Endothelial cell of umbilical vein (primary cell): Measurements from ENCODE around the gene CSNK1G1. TPM values are rescaled to one million over a fixed set of nuclear protein-coding genes. Genes with fewer than 3 reads are reported as not detected.
A peak's percentile ranks its signal among the peaks of the same experiment; 100 is the strongest.

Experiments used
- BruUV-seq: library from RNA; stranded (reverse); fragments of 400-500 nt; replicated peaks from 2 replicates; lab custom pipeline; 2021; lab: Mats Ljungman, UMichigan
- CTCF ChIA-PET: fragments of 300-600, 350-600 bp; sonication (Branson Sonifier 250); formaldehyde crosslinking; loops from one replicate; lab custom pipeline; 2021; ENCODE audit warnings: antibody characterized with exemption, inconsistent platforms; lab: Charles Lee
- POLR2A ChIA-PET: fragments of 300-600, 350-600 bp; sonication (Branson Sonifier 250); formaldehyde crosslinking; loops from one replicate; lab custom pipeline; 2021; ENCODE audit warnings: antibody characterized with exemption, inconsistent platforms; lab: Charles Lee
- DNase-seq: peaks from one replicate; pipeline ENCODE4 v3.0.0-alpha.2; 2011; ENCODE audit warnings: low read depth, low spot score
- FAIRE-seq: peaks from 2 replicates; lab custom pipeline; 2011; peaks lifted over from hg19 to GRCh38; lab: Jason Lieb, UNC
- H2AFZ ChIP-seq: 2 replicates; pipeline ENCODE4 v1.6.0; 2012; ENCODE audit warnings: low read depth, low read length, control low read depth, inconsistent platforms
- H3K27ac ChIP-seq: 2 replicates; pipeline ENCODE4 v1.5.1; 2011; ENCODE audit warnings: low read depth, mild to moderate bottlenecking, control low read depth, low read length, moderate library complexity; ENCODE audit not compliant: insufficient read depth
- H3K27me3 ChIP-seq, 2 experiments: 2 replicates each; pipeline versions ENCODE4 v1.6.0 to v1.6.1; 2011; ENCODE audit warnings: low read length in 2 of 2, mixed read lengths in 1 of 2; ENCODE audit not compliant: control insufficient read depth in 2 of 2, insufficient read depth in 2 of 2
- H3K36me3 ChIP-seq, 2 experiments: 2 replicates in 1 of 2; 3 replicates in 1 of 2; pipeline ENCODE4 v1.5.1; 2011; ENCODE audit warnings: low read length in 2 of 2, mild to moderate bottlenecking in 1 of 2, moderate library complexity in 1 of 2; ENCODE audit not compliant: control insufficient read depth in 2 of 2, insufficient read depth in 2 of 2; ENCODE audit errors: extremely low read depth in 1 of 2
- H3K4me1 ChIP-seq: 3 replicates; pipeline ENCODE4 v1.5.1; 2011; ENCODE audit warnings: mild to moderate bottlenecking, low read length; ENCODE audit not compliant: control insufficient read depth, insufficient read depth; ENCODE audit errors: extremely low read depth
- H3K4me2 ChIP-seq: 2 replicates; pipeline ENCODE4 v1.6.1; 2011; ENCODE audit warnings: low read length, control low read depth, mixed read lengths; ENCODE audit not compliant: insufficient read depth
- H3K4me3 ChIP-seq, 3 experiments: fragments of 200-600 bp in 1 of 3; sonication (generic), shearing (Covaris generic) in 1 of 3; replicated peaks in 1 of 3; 2 replicates each; pipeline ENCODE4 v1.5.1; 2011 to 2016; ENCODE audit warnings: control low read depth in 3 of 3, low read length in 3 of 3, mild to moderate bottlenecking in 2 of 3, inconsistent platforms in 1 of 3, low read depth in 1 of 3, moderate library complexity in 1 of 3; ENCODE audit not compliant: insufficient read depth in 1 of 3
- H3K79me2 ChIP-seq: 2 replicates; pipeline ENCODE4 v1.6.0; 2012; ENCODE audit warnings: low read length, inconsistent platforms; ENCODE audit not compliant: control insufficient read depth, insufficient read depth
- H3K9ac ChIP-seq: replicated peaks from 2 replicates; pipeline ENCODE3; 2011; ENCODE audit warnings: low read length, control low read depth; ENCODE audit not compliant: insufficient read depth; ENCODE audit errors: extremely low read depth
- H3K9me1 ChIP-seq: replicated peaks from 3 replicates; pipeline ENCODE4 v1.6.0; 2011; ENCODE audit warnings: mild to moderate bottlenecking, low read length; ENCODE audit not compliant: control insufficient read depth, insufficient read depth; ENCODE audit errors: extremely low read depth
- H3K9me3 ChIP-seq: replicated peaks from 2 replicates; pipeline ENCODE4 v1.5.1; 2012; ENCODE audit warnings: low read length, inconsistent platforms; ENCODE audit not compliant: control insufficient read depth, insufficient read depth
- H4K20me1 ChIP-seq: replicated peaks from 2 replicates; pipeline ENCODE3; 2011; ENCODE audit warnings: mild to moderate bottlenecking, low read length; ENCODE audit not compliant: control insufficient read depth, insufficient read depth; ENCODE audit errors: extremely low read depth
- EZH2 ChIP-seq: IDR thresholded peaks from 2 replicates; pipeline ENCODE4 v1.6.1; 2012; ENCODE audit warnings: borderline replicate concordance, low read depth, mild to moderate bottlenecking, moderate library complexity, low read length, inconsistent platforms; ENCODE audit not compliant: severe bottlenecking
- FOS ChIP-seq: IDR thresholded peaks from 2 replicates; pipeline ENCODE4 v1.6.1; 2011; ENCODE audit warnings: mild to moderate bottlenecking, low read length, moderate library complexity, borderline replicate concordance; ENCODE audit not compliant: insufficient read depth
- GATA2 ChIP-seq: IDR thresholded peaks from 2 replicates; pipeline ENCODE4 v1.7.0; 2011; ENCODE audit warnings: low read depth, mild to moderate bottlenecking, moderate library complexity, mixed read lengths, low read length; ENCODE audit not compliant: insufficient read length, insufficient read depth
- JUN ChIP-seq: IDR thresholded peaks from 2 replicates; pipeline ENCODE4 v1.6.1; 2011; ENCODE audit warnings: borderline replicate concordance, low read depth; ENCODE audit not compliant: insufficient read length, insufficient read depth
- MAX ChIP-seq: IDR thresholded peaks from 2 replicates; pipeline ENCODE4 v1.6.1; 2011; ENCODE audit not compliant: insufficient read depth, insufficient read length
- MYC ChIP-seq: IDR thresholded peaks from one replicate; pipeline ENCODE4 v1.6.1; 2011; ENCODE audit warnings: mild to moderate bottlenecking, low read depth, low read length
- POLR2A ChIP-seq: IDR thresholded peaks from 2 replicates; pipeline ENCODE4 v1.6.1; 2012; ENCODE audit warnings: low read depth, mild to moderate bottlenecking, control low read depth, low read length
- POLR2AphosphoS5 ChIP-seq: IDR thresholded peaks from 2 replicates; pipeline ENCODE4 v1.6.1; 2012; ENCODE audit warnings: low read depth, mild to moderate bottlenecking, control low read depth, low read length, moderate library complexity; ENCODE audit not compliant: insufficient read depth
- dilution Hi-C: fragments of 300-500 bp; cut with MboI; formaldehyde crosslinking; loops from one replicate; pipeline ENCODE4 v1.15.0; 2019; ENCODE audit warnings: low sequenced_read_pairs; ENCODE audit not compliant: extremely low pct_ligation_motif_present
- intact Hi-C: fragments of 100-400 bp; cut with micrococcal nuclease; formaldehyde crosslinking; loops from one replicate; pipeline ENCODE4 v1.10.0; 2022
- polyA plus RNA-seq, 4 experiments: library from polyadenylated mRNA; depleted of rRNA in 3 of 4; stranded (reverse) in 3 of 4; unstranded in 1 of 4; fragments of >200 nt; gene quantifications; 2 replicates each; pipeline versions ENCODE4 v1.2.1 to v1.2.3, GENCODE V29; 2011 to 2012; ENCODE audit warnings: missing spikeins in 1 of 4
- total RNA-seq: library from RNA; stranded (reverse); gene quantifications from 2 replicates; pipeline ENCODE4 v1.2.3, GENCODE V29; 2021
- TF ChIP-seq, protein P1 (sequence below), 2 donors: IDR thresholded peaks; 1 replicate in 1 of 2; 2 replicates in 1 of 2; pipeline ENCODE4 v1.5.1; 2011; ENCODE audit warnings: low read length in 2 of 2, mild to moderate bottlenecking in 2 of 2, moderate library complexity in 2 of 2, control low read depth in 1 of 2, inconsistent platforms in 1 of 2, low read depth in 1 of 2; ENCODE audit not compliant: insufficient read depth in 1 of 2; ENCODE audit errors: extremely low read depth in 1 of 2

Gene CSNK1G1
- total and polyA plus RNA-seq, 2 donors (not counting 3 experiments of a cell fraction or from before 2014, with no cell fraction given), result 9.0 to 31.7 TPM

DNA sequence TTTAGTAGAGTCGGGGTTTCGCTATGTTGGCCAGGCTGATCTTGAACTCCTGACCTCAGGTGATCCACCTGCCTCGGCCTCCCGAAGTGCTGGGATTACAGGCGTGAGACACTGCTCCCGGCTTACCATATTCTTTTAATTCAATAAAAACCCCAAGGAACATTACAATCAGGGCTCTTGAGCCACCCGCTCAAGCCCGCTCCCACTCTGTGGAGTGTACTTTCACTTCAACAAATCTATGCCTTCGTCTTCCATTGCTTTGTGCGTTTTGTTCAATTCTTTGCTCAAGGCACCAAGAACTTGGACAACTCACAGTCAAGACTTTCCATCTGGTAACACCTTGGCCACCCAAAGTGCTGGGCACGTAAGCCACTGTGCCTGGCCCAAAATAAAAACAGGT lies 130.2 kb downstream of the CSNK1G1 start:
- no peak overlapping the region for H2AFZ ChIP-seq
- peaks cover 4% of the 10 kb centered on the region for H3K4me1 ChIP-seq
- H3K9me1 ChIP-seq, result no peaks in the 10 kb centered on the region
- H3K9me3 ChIP-seq, result no peaks in the 10 kb centered on the region
- peaks cover 2% of the 10 kb centered on the region for H3K79me2 ChIP-seq
- POLR2A ChIA-PET, result no interaction called here
- BruUV-seq, result no TSS peak
- H4K20me1 ChIP-seq, result no peaks in the 10 kb centered on the region
- CTCF ChIA-PET, result no interaction called here
- FAIRE-seq (no peak), DNase-seq (no peak)
- TF ChIP-seq JUN (no peak), EZH2 (no peak), FOS (no peak), GATA2 (no peak), POLR2A (no peak), MYC (no peak)
- no peak overlapping the region for H3K4me2 ChIP-seq
- intact Hi-C loops (no loop called here), dilution Hi-C loops (no loop called here)
- no peaks in the 10 kb centered on the region for H3K27me3 ChIP-seq
- H3K4me3 ChIP-seq, result no peak overlapping the region
- no peak overlapping the region for H3K27ac ChIP-seq
- no peak overlapping the region for H3K9ac ChIP-seq
- H3K36me3 ChIP-seq, result no peaks in the 10 kb centered on the region

- ChIA-PET POLR2A (no interaction called here), CTCF (interaction anchor here (1.4 kb wide), 1 partner anchor 132 kb away, joined by 4 read pairs; the partner anchor contains the start of gene CSNK1G1)
- H3K9me3 ChIP-seq, result no peaks in the 10 kb centered on the region
- no peaks in the 10 kb centered on the region for H3K27me3 ChIP-seq
- H3K79me2 ChIP-seq, result peaks cover 2% of the 10 kb centered on the region
- no peak overlapping the region for H3K4me2 ChIP-seq
- intact Hi-C loops, result no loop called here
- dilution Hi-C loops, result no loop called here
- H3K4me3 ChIP-seq, result no peak overlapping the region
- H3K4me1 ChIP-seq, result no peaks in the 10 kb centered on the region
- H4K20me1 ChIP-seq, result no peaks in the 10 kb centered on the region
- DNase-seq (peak; percentile 61), FAIRE-seq (no peak)
- no peaks in the 10 kb centered on the region for H3K36me3 ChIP-seq
- H2AFZ ChIP-seq, result no peak overlapping the region
- no TSS peak for BruUV-seq
- H3K9me1 ChIP-seq, result no peaks in the 10 kb centered on the region
- no peak overlapping the region for H3K9ac ChIP-seq
- no peak overlapping the region for H3K27ac ChIP-seq
- TF ChIP-seq MYC (no peak), JUN (no peak), GATA2 (no peak), MAX (no peak), FOS (no peak), POLR2A (no peak), EZH2 (no peak), POLR2AphosphoS5 (no peak)
- TF ChIP-seq, protein P1, sequence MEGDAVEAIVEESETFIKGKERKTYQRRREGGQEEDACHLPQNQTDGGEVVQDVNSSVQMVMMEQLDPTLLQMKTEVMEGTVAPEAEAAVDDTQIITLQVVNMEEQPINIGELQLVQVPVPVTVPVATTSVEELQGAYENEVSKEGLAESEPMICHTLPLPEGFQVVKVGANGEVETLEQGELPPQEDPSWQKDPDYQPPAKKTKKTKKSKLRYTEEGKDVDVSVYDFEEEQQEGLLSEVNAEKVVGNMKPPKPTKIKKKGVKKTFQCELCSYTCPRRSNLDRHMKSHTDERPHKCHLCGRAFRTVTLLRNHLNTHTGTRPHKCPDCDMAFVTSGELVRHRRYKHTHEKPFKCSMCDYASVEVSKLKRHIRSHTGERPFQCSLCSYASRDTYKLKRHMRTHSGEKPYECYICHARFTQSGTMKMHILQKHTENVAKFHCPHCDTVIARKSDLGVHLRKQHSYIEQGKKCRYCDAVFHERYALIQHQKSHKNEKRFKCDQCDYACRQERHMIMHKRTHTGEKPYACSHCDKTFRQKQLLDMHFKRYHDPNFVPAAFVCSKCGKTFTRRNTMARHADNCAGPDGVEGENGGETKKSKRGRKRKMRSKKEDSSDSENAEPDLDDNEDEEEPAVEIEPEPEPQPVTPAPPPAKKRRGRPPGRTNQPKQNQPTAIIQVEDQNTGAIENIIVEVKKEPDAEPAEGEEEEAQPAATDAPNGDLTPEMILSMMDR (IDR thresholded peaks at IDR 0.05; ENCODE audit: extremely low read depth in 1 of 2, insufficient read depth in 1 of 2, low read depth in 1 of 2, low read length in 2 of 2), result no peak
These were observed 131.5 kb downstream of the CSNK1G1 start for GRCh38 chr15:64224511-64224910.
